ENCODE measurements around the gene TIMM8B. TPM values are rescaled to one million over a fixed set of nuclear protein-coding genes. Genes with fewer than 3 reads are reported as not detected.

TIMM8B gene
- total RNA-seq (100 to 1,000 TPM in 2 of 9 donors, 10 to 100 TPM in 7; 23.8 to 304 (median 67.0) TPM), polyA plus RNA-seq (100 to 1,000 TPM in 2 of 3 donors, 10 to 100 TPM in 1; 77.8 to 145 (median 117) TPM)
- long read RNA-seq, donor 1, transcript TIMM8B-201 (2 exons, 819 nt) = major isoform, 523 of 605 reads
- long read RNA-seq, donor 1, transcript TIMM8B-203 (3 exons, 1,155 nt) = minor isoform, 41 of 605 reads
- long read RNA-seq, donor 1, partial matches to known transcripts = 40 of 605 reads
- long read RNA-seq, donor 1, other reads (novel, unspliced or antisense) = 0 of 605 reads
- long read RNA-seq, donor 2, transcript TIMM8B-201 (2 exons, 819 nt) = major isoform, 249 of 282 reads
- long read RNA-seq, donor 2, transcript TIMM8B-203 (3 exons, 1,155 nt) = minor isoform, 32 of 282 reads
- long read RNA-seq, donor 2, partial matches to known transcripts = 0 of 282 reads
- long read RNA-seq, donor 2, other reads (novel, unspliced or antisense) = 0 of 282 reads
- long read RNA-seq, donor 3, transcript TIMM8B-203 (3 exons, 1,155 nt) = minor isoform, 20 of 295 reads
- long read RNA-seq, donor 3, transcript TIMM8B-201 (2 exons, 819 nt) = major isoform, 272 of 295 reads
- long read RNA-seq, donor 3, partial matches to known transcripts = 0 of 295 reads
- long read RNA-seq, donor 3, other reads (novel, unspliced or antisense) = 0 of 295 reads
- long read RNA-seq, donor 4, transcript TIMM8B-203 (3 exons, 1,155 nt) = minor isoform, 19 of 87 reads
- long read RNA-seq, donor 4, transcript TIMM8B-201 (2 exons, 819 nt) = major isoform, 64 of 87 reads
- long read RNA-seq, donor 4, partial matches to known transcripts = 0 of 87 reads
- long read RNA-seq, donor 4, other reads (novel, unspliced or antisense) = 3 of 87 reads
- long read RNA-seq, donor 5, transcript TIMM8B-203 (3 exons, 1,155 nt) = minor isoform, 13 of 81 reads
- long read RNA-seq, donor 5, transcript TIMM8B-201 (2 exons, 819 nt) = major isoform, 64 of 81 reads
- long read RNA-seq, donor 5, partial matches to known transcripts = 0 of 81 reads
- long read RNA-seq, donor 5, other reads (novel, unspliced or antisense) = 4 of 81 reads
- long read RNA-seq, donor 6, transcript TIMM8B-203 (3 exons, 1,155 nt) = minor isoform, 8 of 59 reads
- long read RNA-seq, donor 6, transcript TIMM8B-201 (2 exons, 819 nt) = major isoform, 50 of 59 reads
- long read RNA-seq, donor 6, partial matches to known transcripts = 0 of 59 reads
- long read RNA-seq, donor 6, other reads (novel, unspliced or antisense) = 1 of 59 reads
- long read RNA-seq, donor 7, transcript TIMM8B-201 (2 exons, 819 nt) = major isoform, 169 of 188 reads
- long read RNA-seq, donor 7, transcript TIMM8B-203 (3 exons, 1,155 nt) = minor isoform, 18 of 188 reads
- long read RNA-seq, donor 7, partial matches to known transcripts = 0 of 188 reads
- long read RNA-seq, donor 7, other reads (novel, unspliced or antisense) = 0 of 188 reads
- long read RNA-seq, donor 8, transcript TIMM8B-203 (3 exons, 1,155 nt) = minor isoform, 40 of 416 reads
- long read RNA-seq, donor 8, transcript TIMM8B-201 (2 exons, 819 nt) = major isoform, 344 of 416 reads
- long read RNA-seq, donor 8, partial matches to known transcripts = 28 of 416 reads
- long read RNA-seq, donor 8, other reads (novel, unspliced or antisense) = 0 of 416 reads
- long read RNA-seq, donor 9, transcript TIMM8B-203 (3 exons, 1,155 nt) = minor isoform, 30 of 277 reads
- long read RNA-seq, donor 9, transcript TIMM8B-201 (2 exons, 819 nt) = major isoform, 211 of 277 reads
- long read RNA-seq, donor 9, partial matches to known transcripts = 35 of 277 reads
- long read RNA-seq, donor 9, other reads (novel, unspliced or antisense) = 0 of 277 reads
- long read RNA-seq, donor 10, transcript TIMM8B-201 (2 exons, 819 nt) = major isoform, 112 of 126 reads
- long read RNA-seq, donor 10, transcript TIMM8B-203 (3 exons, 1,155 nt) = minor isoform, 13 of 126 reads
- long read RNA-seq, donor 10, partial matches to known transcripts = 0 of 126 reads
- long read RNA-seq, donor 10, other reads (novel, unspliced or antisense) = 0 of 126 reads

DNA sequence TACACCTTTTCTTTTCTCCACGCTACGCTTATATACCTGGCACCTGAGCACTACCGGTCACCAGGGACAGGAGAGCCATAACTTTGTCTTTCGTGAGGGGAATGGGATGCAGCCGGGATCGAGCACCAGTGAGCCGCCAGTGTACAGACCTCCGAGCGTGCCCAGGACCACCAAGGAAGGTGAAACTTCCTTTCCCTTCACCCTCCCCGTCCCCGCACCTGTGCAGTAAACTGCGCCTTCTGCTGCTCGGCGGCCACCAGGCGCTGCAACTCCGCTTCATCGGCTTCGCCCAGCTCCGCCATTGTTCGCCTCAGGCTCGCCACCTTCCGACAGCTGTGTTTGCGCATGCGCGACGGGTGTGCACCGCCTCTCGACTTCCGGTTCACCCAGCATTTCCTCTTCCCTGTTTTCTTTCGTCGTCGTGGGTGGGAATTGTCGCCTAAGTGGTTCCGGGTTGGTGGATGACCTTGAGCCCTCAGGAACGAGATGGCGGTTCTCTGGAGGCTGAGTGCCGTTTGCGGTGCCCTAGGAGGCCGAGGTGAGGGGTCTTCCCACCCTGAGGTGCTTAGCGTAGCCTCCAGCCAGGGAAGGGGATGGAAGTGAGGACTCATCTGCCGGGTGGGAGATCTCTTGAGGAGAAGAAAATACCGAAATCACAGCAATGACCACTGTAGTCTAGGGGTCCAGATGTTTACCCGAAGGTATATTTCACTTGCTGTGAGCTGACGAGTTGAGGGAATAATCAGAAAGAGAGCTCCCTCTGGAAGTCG lies at the start of gene TIMM8B, which contains the start of gene SDHD:
Gene TIMM8B (minus strand): TSS at position 335 of the 770 bp plus-strand sequence. CDS start 33 bp downstream, at position 302.
Gene SDHD (plus strand): TSS at position 452 of the 770 bp plus-strand sequence. CDS start 35 bp downstream, at position 487.
- TF ChIP-seq, protein P1, sequence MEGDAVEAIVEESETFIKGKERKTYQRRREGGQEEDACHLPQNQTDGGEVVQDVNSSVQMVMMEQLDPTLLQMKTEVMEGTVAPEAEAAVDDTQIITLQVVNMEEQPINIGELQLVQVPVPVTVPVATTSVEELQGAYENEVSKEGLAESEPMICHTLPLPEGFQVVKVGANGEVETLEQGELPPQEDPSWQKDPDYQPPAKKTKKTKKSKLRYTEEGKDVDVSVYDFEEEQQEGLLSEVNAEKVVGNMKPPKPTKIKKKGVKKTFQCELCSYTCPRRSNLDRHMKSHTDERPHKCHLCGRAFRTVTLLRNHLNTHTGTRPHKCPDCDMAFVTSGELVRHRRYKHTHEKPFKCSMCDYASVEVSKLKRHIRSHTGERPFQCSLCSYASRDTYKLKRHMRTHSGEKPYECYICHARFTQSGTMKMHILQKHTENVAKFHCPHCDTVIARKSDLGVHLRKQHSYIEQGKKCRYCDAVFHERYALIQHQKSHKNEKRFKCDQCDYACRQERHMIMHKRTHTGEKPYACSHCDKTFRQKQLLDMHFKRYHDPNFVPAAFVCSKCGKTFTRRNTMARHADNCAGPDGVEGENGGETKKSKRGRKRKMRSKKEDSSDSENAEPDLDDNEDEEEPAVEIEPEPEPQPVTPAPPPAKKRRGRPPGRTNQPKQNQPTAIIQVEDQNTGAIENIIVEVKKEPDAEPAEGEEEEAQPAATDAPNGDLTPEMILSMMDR (IDR thresholded peaks at IDR 0.05) = peak in 3 of 6 experiments; percentile 26 to 52 (median 48)
- peak in 1 of 2 donors; percentile 65 for TF ChIP-seq POLR2A (IDR thresholded peaks at IDR 0.05)
- H3K4me1 ChIP-seq (replicated peaks in 1 of 2) = peaks cover 17 to 40% of the 10 kb centered on the region in 2 donors
- H3K9me3 ChIP-seq (replicated peaks in 1 of 3) = no peaks in the 10 kb centered on the region
- peaks cover 0 to 70% of the 10 kb centered on the region in 2 donors for H3K36me3 ChIP-seq (replicated peaks in 1 of 2)
- intact Hi-C loops (cut with DNase I) = loop anchor here in 1 of 2 donors (10.0 kb wide), 1 partner anchor 212 kb away; the partner anchor contains the start of genes ALG9, CFAP68 and FDXACB1
- WGBS, 4 donors = 0% methylated on average over 30 to 45 of the region's 45 CpGs
- H3K4me3 ChIP-seq = peak within 1 kb of the TSS; percentile 33 to 67 (median 65)
- peak; percentile 95 to 98 (median 97) for DNase-seq
- H3K27me3 ChIP-seq = no peaks in the 10 kb centered on the region
- peak within 1 kb of the TSS in 4 of 5 donors; percentile 41 to 87 (median 72) for H3K27ac ChIP-seq

GRCh38 chr11:112134473-112134872 lies 47.9 kb upstream of the TIMM8B start:
- intact Hi-C loops (cut with DNase I) = no loop called here
- no peak overlapping the region for H3K27ac ChIP-seq
- 84 to 92% (median 90%) methylated on average over 3 to 4 of the region's 4 CpGs for WGBS, 4 donors

More at GRCh38 chr11:112134473-112134872, 47.9 kb upstream of the TIMM8B start:
- DNase-seq = no peak
- H3K4me3 ChIP-seq = no peak overlapping the region
- peaks cover 0 to 6% of the 10 kb centered on the region in 2 donors for H3K4me1 ChIP-seq (replicated peaks in 1 of 2)
- H3K36me3 ChIP-seq (replicated peaks in 1 of 2) = no peaks in the 10 kb centered on the region
- TF ChIP-seq, protein P1 (IDR thresholded peaks at IDR 0.05) = no peak
- no peak for TF ChIP-seq POLR2A (IDR thresholded peaks at IDR 0.05)
- no peaks in the 10 kb centered on the region for H3K27me3 ChIP-seq
- H3K9me3 ChIP-seq (replicated peaks in 1 of 3) = no peaks in the 10 kb centered on the region

Measured in adrenal gland (tissue), 19 donors.